SH-SY5Y (cell line): ENCODE results near the gene VPS33A.

Experiments
- GATA2 ChIP-seq: IDR thresholded peaks from 2 replicates; pipeline ENCODE4 v1.6.1; 2011; ENCODE audit warnings: mild to moderate bottlenecking, low read depth, low read length
- GATA3 ChIP-seq: IDR thresholded peaks from 2 replicates; pipeline ENCODE4 v1.6.1; 2011; ENCODE audit warnings: low read depth, mild to moderate bottlenecking, low read length, moderate library complexity

GRCh38 chr12:122309564-122310121, 43.3 kb upstream of the VPS33A start:
- TF ChIP-seq GATA2 (peak; percentile 61), GATA3 (no peak)
